NCI-H748 treated with DMSO at 0.1 percent for 48 hours (cell line): Measurements from ENCODE around the gene LRRC40.

Experiments used
- DNase-seq: peaks from one replicate; lab custom pipeline; 2025; lab: John Stamatoyannopoulos, UW

LRRC40 gene

DNA sequence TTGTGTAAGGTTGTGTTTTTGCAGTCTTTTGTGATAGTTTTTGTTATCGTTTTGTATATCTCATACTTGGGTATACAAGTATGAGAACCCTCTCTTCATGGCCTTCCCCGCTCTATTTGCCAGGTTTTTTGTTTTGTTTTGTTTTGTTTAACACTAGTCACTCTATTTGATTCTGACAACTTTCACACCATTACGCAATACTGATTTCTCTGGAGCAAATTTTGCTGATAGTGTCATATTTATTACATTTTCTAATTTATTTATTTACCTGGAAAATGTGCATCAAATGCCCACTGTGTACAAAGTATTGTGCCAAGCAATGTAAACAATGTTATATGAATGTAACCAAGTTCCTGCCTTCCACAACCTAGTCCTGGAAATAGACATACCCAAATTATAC lies 90.1 kb downstream of the LRRC40 start:
- DNase-seq, result no peak

DNA sequence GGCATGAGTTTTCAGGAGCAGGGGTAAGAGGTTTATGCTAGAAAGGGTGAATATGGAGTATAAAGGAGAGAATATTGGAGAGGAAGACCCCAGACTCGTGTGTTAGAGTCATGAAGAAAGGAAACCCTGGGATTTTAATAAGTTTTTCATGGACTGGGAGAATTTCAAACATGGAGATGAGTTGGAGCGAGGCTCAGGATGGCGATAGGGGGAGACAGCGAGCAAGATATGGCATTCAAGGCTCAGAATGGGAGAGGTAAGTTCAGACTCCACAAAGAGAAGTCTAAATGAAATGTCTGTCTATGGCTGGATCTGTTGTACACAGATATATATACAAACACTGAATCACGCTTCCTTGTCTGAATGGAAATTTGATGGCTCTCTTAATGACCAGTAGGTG lies 92.5 kb downstream of the LRRC40 start:
- DNase-seq, result no peak

DNA sequence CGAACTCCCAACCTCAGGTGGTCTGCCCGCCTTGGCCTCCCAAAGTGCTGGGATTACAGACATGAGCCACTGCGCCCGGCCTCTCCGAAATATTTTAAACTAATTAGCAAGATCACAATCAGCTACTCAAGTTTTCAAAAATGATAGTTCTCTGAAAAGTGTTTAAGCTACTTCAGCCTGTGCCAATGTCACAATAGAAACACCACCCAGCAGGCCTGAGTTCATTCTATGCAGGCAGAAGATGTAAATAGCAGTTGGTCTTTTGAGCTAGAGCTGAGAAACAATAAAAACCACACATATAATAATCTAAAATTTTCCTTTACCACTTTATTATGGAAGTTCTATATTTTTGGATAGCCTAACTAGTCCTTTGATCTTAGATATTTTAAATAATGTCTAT lies 96.1 kb downstream of the LRRC40 start:
- DNase-seq, result no peak

DNA sequence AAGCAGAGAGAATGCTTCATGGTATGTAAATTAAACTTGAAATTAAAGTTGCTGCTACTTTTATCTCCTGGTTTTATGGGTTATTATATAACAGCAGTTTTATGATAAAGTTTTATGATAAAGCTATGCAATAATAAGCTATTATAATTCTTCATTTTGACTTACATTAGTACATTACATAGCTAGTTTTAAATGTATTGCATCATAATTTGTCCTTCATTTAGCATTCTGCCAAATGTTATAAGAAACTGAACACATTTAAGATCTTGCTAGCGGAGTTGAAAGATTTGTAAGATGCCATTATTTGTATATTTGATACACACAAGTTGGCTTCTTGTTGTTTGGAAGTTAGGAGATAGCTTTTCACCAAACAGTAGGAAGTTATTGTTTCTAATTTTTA lies 101.6 kb downstream of the LRRC40 start:
- no peak for DNase-seq

DNA sequence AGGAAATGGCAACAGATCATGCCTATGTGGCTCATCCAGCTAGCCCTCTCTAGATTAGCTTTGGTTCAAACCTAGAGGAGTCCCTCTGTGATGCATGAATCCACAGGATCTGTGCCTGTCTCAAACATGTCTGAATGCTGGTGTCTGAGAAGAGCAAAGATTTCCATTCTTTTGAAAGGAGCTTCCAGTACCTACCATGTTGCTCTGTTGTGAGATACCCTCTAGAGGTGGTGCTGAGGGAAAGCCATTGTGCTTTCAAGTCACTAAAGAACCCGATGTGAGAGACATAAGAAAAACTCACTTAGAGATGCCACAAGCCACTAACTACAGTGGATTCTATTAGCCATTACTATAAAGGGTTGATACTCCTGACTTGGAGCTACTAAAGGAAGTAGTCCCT lies 103.6 kb downstream of the LRRC40 start:
- DNase-seq, result no peak

DNA sequence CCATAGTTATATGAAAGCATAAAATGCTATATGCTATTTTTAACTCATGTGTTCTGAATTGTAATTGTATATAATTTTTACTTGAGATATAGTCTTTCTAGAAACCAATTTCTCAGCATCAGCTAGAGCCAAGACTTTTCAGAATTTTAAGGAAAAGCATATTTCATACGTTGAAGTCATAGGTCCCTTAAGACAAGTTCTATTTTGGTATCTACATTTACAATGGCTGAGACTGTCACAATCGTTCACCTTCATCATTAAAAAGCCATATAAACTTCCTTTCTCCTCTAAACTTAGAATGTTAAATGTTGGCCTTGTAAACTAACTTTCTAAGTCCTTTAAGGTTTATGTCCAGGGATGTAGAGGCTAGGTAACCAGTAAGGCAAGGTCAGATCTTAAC lies 104.1 kb downstream of the LRRC40 start:
- DNase-seq, result no peak
